ENCODE results near the gene JPH3. TPM values are rescaled to one million over a fixed set of nuclear protein-coding genes. Genes with fewer than 3 reads are reported as not detected.
A peak's percentile ranks its signal among the peaks of the same experiment; 100 is the strongest.

The JPH3 gene
- total RNA-seq, 2 donors from 2014 or later: 37.0 to 39.1 TPM

- WGBS, 2 experiments (ENCODE audit: insufficient coverage in 1 of 2, insufficient read length in 1 of 2): 94 to 97% methylated on average over 12 to 13 of the region's 13 CpGs
- peaks cover 4% of the 10 kb centered on the region for H3K4me1 Mint-ChIP-seq
- Histone ChIP-seq H3K4me1 (ENCODE audit: control insufficient read depth, insufficient read depth, low read length) (no peaks in the 10 kb centered on the region), H3K27me3 (ENCODE audit: control insufficient read depth, insufficient read depth, low read length, poor library complexity, severe bottlenecking) (no peaks in the 10 kb centered on the region), H3K36me3 (ENCODE audit: control insufficient read depth, insufficient read depth, low read length) (peaks cover 70% of the 10 kb centered on the region), H3K4me3 (ENCODE audit: low read length) (no peak overlapping the region), H3K9ac (ENCODE audit: extremely low read depth, low read length, poor library complexity, severe bottlenecking) (no peak overlapping the region), H3K27ac (ENCODE audit: low read depth, low read length) (no peak overlapping the region), H3K9me3 (ENCODE audit: control insufficient read depth, low read length) (no peaks in the 10 kb centered on the region)
- no peak overlapping the region for H3K4me3 Mint-ChIP-seq
- H3K9me3 Mint-ChIP-seq: no peaks in the 10 kb centered on the region
- H3K36me3 Mint-ChIP-seq (ENCODE audit: low read depth): peaks cover 62% of the 10 kb centered on the region
- TF ChIP-seq CTCF (conservative IDR thresholded peaks at IDR 0.05): no peak
- no peaks in the 10 kb centered on the region for H3K27me3 Mint-ChIP-seq (ENCODE audit: insufficient read depth)
- no peak overlapping the region for H3K27ac Mint-ChIP-seq
- DNase-seq: no peak
Observed at GRCh38 chr16:87731607-87732006, 129.3 kb downstream of the JPH3 start.

GRCh38 chr16:87733190-87733589 is 130.9 kb downstream of the JPH3 start:
- H3K9ac ChIP-seq (ENCODE audit: extremely low read depth, low read length, poor library complexity, severe bottlenecking): no peak overlapping the region
- peaks cover 47% of the 10 kb centered on the region for H3K36me3 Mint-ChIP-seq (ENCODE audit: low read depth)
- no peaks in the 10 kb centered on the region for H3K27me3 ChIP-seq (ENCODE audit: control insufficient read depth, insufficient read depth, low read length, poor library complexity, severe bottlenecking)
- H3K9me3 Mint-ChIP-seq: no peaks in the 10 kb centered on the region
- no peaks in the 10 kb centered on the region for H3K27me3 Mint-ChIP-seq (ENCODE audit: insufficient read depth)
- no peaks in the 10 kb centered on the region for H3K4me1 ChIP-seq (ENCODE audit: control insufficient read depth, insufficient read depth, low read length)
- H3K9me3 ChIP-seq (ENCODE audit: control insufficient read depth, low read length): no peaks in the 10 kb centered on the region
- H3K36me3 ChIP-seq (ENCODE audit: control insufficient read depth, insufficient read depth, low read length): peaks cover 60% of the 10 kb centered on the region
- H3K27ac Mint-ChIP-seq: no peak overlapping the region
- no peak for DNase-seq
- H3K4me3 Mint-ChIP-seq: no peak overlapping the region
- no peak overlapping the region for H3K27ac ChIP-seq (ENCODE audit: low read depth, low read length)
- TF ChIP-seq CTCF (conservative IDR thresholded peaks at IDR 0.05): no peak
- no peak overlapping the region for H3K4me3 ChIP-seq (ENCODE audit: low read length)
- 94 to 95% methylated on average over 11 of the region's 11 CpGs for WGBS, 2 experiments (ENCODE audit: insufficient coverage in 1 of 2, insufficient read length in 1 of 2)
- H3K4me1 Mint-ChIP-seq: peaks cover 4% of the 10 kb centered on the region

- peak overlapping the region; percentile 7 for H3K27ac Mint-ChIP-seq
- 71% methylated on average over 10 of the region's 14 CpGs; no CpG with 5 or more reads in 1 of the 2 experiments for WGBS, 2 experiments (ENCODE audit: insufficient coverage in 1 of 2, insufficient read length in 1 of 2)
- H3K36me3 ChIP-seq (ENCODE audit: control insufficient read depth, insufficient read depth, low read length): peaks cover 46% of the 10 kb centered on the region
- no peak overlapping the region for H3K9ac ChIP-seq (ENCODE audit: extremely low read depth, low read length, poor library complexity, severe bottlenecking)
- DNase-seq: peak; percentile 52
- H3K9me3 ChIP-seq (ENCODE audit: control insufficient read depth, low read length): no peaks in the 10 kb centered on the region
- peaks cover 4% of the 10 kb centered on the region for H3K4me1 Mint-ChIP-seq
- H3K4me3 ChIP-seq (ENCODE audit: low read length): no peak overlapping the region
- no peak for TF ChIP-seq CTCF (conservative IDR thresholded peaks at IDR 0.05)
- H3K36me3 Mint-ChIP-seq (ENCODE audit: low read depth): peaks cover 38% of the 10 kb centered on the region
- no peaks in the 10 kb centered on the region for H3K27me3 Mint-ChIP-seq (ENCODE audit: insufficient read depth)
- H3K9me3 Mint-ChIP-seq: no peaks in the 10 kb centered on the region
- no peaks in the 10 kb centered on the region for H3K27me3 ChIP-seq (ENCODE audit: control insufficient read depth, insufficient read depth, low read length, poor library complexity, severe bottlenecking)
- no peak overlapping the region for H3K4me3 Mint-ChIP-seq
- no peaks in the 10 kb centered on the region for H3K4me1 ChIP-seq (ENCODE audit: control insufficient read depth, insufficient read depth, low read length)
- H3K27ac ChIP-seq (ENCODE audit: low read depth, low read length): no peak overlapping the region
Observed at GRCh38 chr16:87734644-87735043, 132.3 kb downstream of the JPH3 start.

Measured in endodermal cell (in vitro differentiated cells).